Endodermal cell (in vitro differentiated cells): ENCODE data around the gene ADGRG7. TPM values are rescaled to one million over a fixed set of nuclear protein-coding genes. Genes with fewer than 3 reads are reported as not detected.

Experiments
- DNase-seq: peaks from one replicate; pipeline ENCODE4 v3.0.0-alpha.2; 2017
- H3K27ac ChIP-seq: 2 replicates; pipeline ENCODE4 v1.5.1; 2013; ENCODE audit warnings: mild to moderate bottlenecking, low read depth, low read length, moderate library complexity
- H3K27me3 ChIP-seq: 2 replicates; pipeline ENCODE4 v1.6.1; 2013; ENCODE audit warnings: mild to moderate bottlenecking, low read length, moderate library complexity; ENCODE audit not compliant: insufficient read depth, control insufficient read depth, poor library complexity, severe bottlenecking
- H3K36me3 ChIP-seq: 2 replicates; pipeline ENCODE4 v1.7.0; 2013; ENCODE audit warnings: mild to moderate bottlenecking, low read length, moderate library complexity; ENCODE audit not compliant: control insufficient read depth, insufficient read depth
- H3K4me1 ChIP-seq: one replicate; pipeline ENCODE4 v1.7.0; 2013; ENCODE audit warnings: low read length; ENCODE audit not compliant: control insufficient read depth, insufficient read depth
- H3K4me3 ChIP-seq: 2 replicates; pipeline ENCODE4 v1.5.1; 2013; ENCODE audit warnings: mild to moderate bottlenecking, low read length, moderate library complexity
- H3K9ac ChIP-seq: 2 replicates; pipeline ENCODE4 v1.6.1; 2013; ENCODE audit warnings: mild to moderate bottlenecking, low read length, moderate library complexity; ENCODE audit not compliant: poor library complexity, severe bottlenecking; ENCODE audit errors: extremely low read depth
- H3K9me3 ChIP-seq: 2 replicates; pipeline ENCODE4 v1.6.1; 2013; ENCODE audit warnings: mild to moderate bottlenecking, low read length, moderate library complexity; ENCODE audit not compliant: control insufficient read depth
- H3K27ac Mint-ChIP-seq: 2 replicates; pipeline ENCODE4 v1.8.0; 2020; ENCODE audit warnings: mixed read lengths
- H3K27me3 Mint-ChIP-seq: 2 replicates; pipeline ENCODE4 v1.8.0; 2021; ENCODE audit warnings: mild to moderate bottlenecking, mixed read lengths; ENCODE audit not compliant: insufficient read depth
- H3K36me3 Mint-ChIP-seq: 2 replicates; pipeline ENCODE4 v1.8.0; 2020; ENCODE audit warnings: low read depth, mixed read lengths
- H3K4me1 Mint-ChIP-seq: 2 replicates; pipeline ENCODE4 v1.8.0; 2020; ENCODE audit warnings: mixed read lengths
- H3K4me3 Mint-ChIP-seq: 2 replicates; pipeline ENCODE4 v1.8.0; 2020; ENCODE audit warnings: mild to moderate bottlenecking, moderate library complexity, mixed read lengths
- H3K9me3 Mint-ChIP-seq: 2 replicates; pipeline ENCODE4 v1.8.0; 2020; ENCODE audit warnings: mild to moderate bottlenecking, mixed read lengths
- CTCF ChIP-seq: fragments of 200-600 bp; sonication (generic); conservative IDR thresholded peaks from 2 replicates; pipeline ENCODE4 v1.5.0; 2021; ENCODE audit warnings: antibody characterized with exemption, mild to moderate bottlenecking
- WGBS, 2 experiments: methylation state at CpG; one replicate each; pipeline versions ENCODE4 v1.1.5 to v1.1.7; 2013; ENCODE audit warnings: missing lambda C conversion rate in 2 of 2, mixed read lengths in 1 of 2; ENCODE audit not compliant: insufficient coverage in 1 of 2, insufficient read length in 1 of 2; 5-methylcytosine and 5-hydroxymethylcytosine counted together
- total RNA-seq, 2 donors: library from RNA; stranded (reverse); fragmentation: NEBNext Ultra II Directional in 1 of 2; extraction: Animal tissue kit (Norgen Biotek cat#: 25700) in 1 of 2; gene quantifications; 2 replicates in 1 of 2; 3 replicates in 1 of 2; pipeline ENCODE4 v1.2.1, GENCODE V29; 2021

Gene ADGRG7
- total RNA-seq, 2 donors from 2014 or later = 0.70 to 2.1 TPM

GRCh38 chr3:100708989-100709841 is 99.8 kb downstream of the ADGRG7 start, which contains the start of gene TFG:
TFG (plus strand) TSS chr3:100709494; CDS start chr3:100713686, 4,192 bp downstream.
- Mint-ChIP-seq H3K27ac (peak within 1 kb of the TSS; percentile 94), H3K4me1 (peaks cover 20% of the 10 kb centered on the region), H3K4me3 (peak within 1 kb of the TSS; percentile 80), H3K9me3 (peaks cover 10% of the 10 kb centered on the region), H3K27me3 (peaks cover 44% of the 10 kb centered on the region), H3K36me3 (peaks cover 20% of the 10 kb centered on the region)
- Histone ChIP-seq H3K27me3 (peaks cover 22% of the 10 kb centered on the region), H3K36me3 (peaks cover 10% of the 10 kb centered on the region), H3K27ac (peak within 1 kb of the TSS; percentile 97), H3K9ac (peak within 1 kb of the TSS; percentile 87), H3K4me3 (peak within 1 kb of the TSS; percentile 89), H3K4me1 (peaks cover 3% of the 10 kb centered on the region), H3K9me3 (no peaks in the 10 kb centered on the region)
- WGBS, 2 experiments = 1 to 3% methylated on average over 28 to 70 of the region's 76 CpGs
- DNase-seq = peak; percentile 98
- TF ChIP-seq CTCF = no peak

GRCh38 chr3:100709842-100710260 is 100.5 kb downstream of the ADGRG7 start:
- TF ChIP-seq CTCF = peak; percentile 56
- H3K27ac Mint-ChIP-seq = peak overlapping the region; percentile 94
- peaks cover 40% of the 10 kb centered on the region for H3K27me3 Mint-ChIP-seq
- Histone ChIP-seq H3K9me3 (no peaks in the 10 kb centered on the region), H3K9ac (peak overlapping the region; percentile 87), H3K4me1 (peaks cover 6% of the 10 kb centered on the region), H3K27me3 (peaks cover 22% of the 10 kb centered on the region), H3K27ac (peak overlapping the region; percentile 97), H3K4me3 (peak overlapping the region; percentile 89), H3K36me3 (peaks cover 15% of the 10 kb centered on the region)
- WGBS, 2 experiments = 0 to 1% methylated on average over 12 to 19 of the region's 23 CpGs
- peak overlapping the region; percentile 80 for H3K4me3 Mint-ChIP-seq
- peaks cover 23% of the 10 kb centered on the region for H3K36me3 Mint-ChIP-seq
- H3K4me1 Mint-ChIP-seq = peaks cover 21% of the 10 kb centered on the region
- peaks cover 10% of the 10 kb centered on the region for H3K9me3 Mint-ChIP-seq
- DNase-seq = peak; percentile 86

- DNase-seq = peak; percentile 75
- WGBS, 2 experiments = 36 to 51% methylated on average over 8 of the region's 8 CpGs
- Histone ChIP-seq H3K27me3 (peaks cover 22% of the 10 kb centered on the region), H3K27ac (peak overlapping the region; percentile 81), H3K4me3 (peak overlapping the region; percentile 89), H3K9me3 (no peaks in the 10 kb centered on the region), H3K4me1 (peaks cover 6% of the 10 kb centered on the region), H3K36me3 (peaks cover 20% of the 10 kb centered on the region), H3K9ac (peak overlapping the region; percentile 81)
- peak overlapping the region; percentile 94 for H3K27ac Mint-ChIP-seq
- peaks cover 10% of the 10 kb centered on the region for H3K9me3 Mint-ChIP-seq
- peak; percentile 62 for TF ChIP-seq CTCF
- peaks cover 26% of the 10 kb centered on the region for H3K4me1 Mint-ChIP-seq
- peaks cover 29% of the 10 kb centered on the region for H3K36me3 Mint-ChIP-seq
- peaks cover 35% of the 10 kb centered on the region for H3K27me3 Mint-ChIP-seq
- H3K4me3 Mint-ChIP-seq = peak overlapping the region; percentile 80
These were observed 101.0 kb downstream of the ADGRG7 start for GRCh38 chr3:100710261-100710968.
